ENCODE measurements around the gene NEXN.

- TF ChIP-seq CTCF (IDR thresholded peaks at IDR 0.05) = no peak
- TF ChIP-seq POLR2A (IDR thresholded peaks at IDR 0.05) = no peak
- no peak for TF ChIP-seq EP300 (IDR thresholded peaks at IDR 0.05)
Measured at GRCh38 chr1:77938651-77939050, 50.2 kb downstream of the NEXN start.
